Left ventricle myocardium superior (tissue), 1 donor: ENCODE results near the gene NDUFAF8. TPM values are rescaled to one million over a fixed set of nuclear protein-coding genes. Genes with fewer than 3 reads are reported as not detected.

Experiments
- ATAC-seq: fragments of 200-7000 bp; cut with Tn5 transposase; one replicate; pipeline ENCODE4 v1.9.1; 2020; ENCODE audit warnings: mild to moderate bottlenecking, moderate library complexity
- DNase-seq: peaks from one replicate; pipeline ENCODE4 v3.0.0-alpha.2; 2020
- intact Hi-C: fragments of 100-400 bp; cut with micrococcal nuclease; formaldehyde crosslinking; loops from one replicate; pipeline ENCODE4 v1.11.0; 2022
- long read RNA-seq: library from polyadenylated mRNA; unstranded; transcript quantifications from one replicate; pipeline ENCODE4 v2.0.0, GENCODE V29; 2021
- total RNA-seq: library from RNA; stranded (reverse); fragmentation: NEBNext Ultra II Directional; extraction: Animal tissue kit (Norgen Biotek cat#: 25700); gene quantifications from one replicate; pipeline ENCODE4 v1.2.1, GENCODE V29; 2021
- donor health status: DM: no; HTN: yes; CAD: no; lungs with severe emphysema.

Gene NDUFAF8, protein sequence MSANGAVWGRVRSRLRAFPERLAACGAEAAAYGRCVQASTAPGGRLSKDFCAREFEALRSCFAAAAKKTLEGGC
- total RNA-seq = 53.7 TPM
- long read RNA-seq, transcript NDUFAF8-201 (3 exons, 615 nt) = major isoform, 25 of 33 reads
- long read RNA-seq, partial matches to known transcripts = 1 of 33 reads
- long read RNA-seq, other reads (novel, unspliced or antisense) = 3 of 33 reads

DNA sequence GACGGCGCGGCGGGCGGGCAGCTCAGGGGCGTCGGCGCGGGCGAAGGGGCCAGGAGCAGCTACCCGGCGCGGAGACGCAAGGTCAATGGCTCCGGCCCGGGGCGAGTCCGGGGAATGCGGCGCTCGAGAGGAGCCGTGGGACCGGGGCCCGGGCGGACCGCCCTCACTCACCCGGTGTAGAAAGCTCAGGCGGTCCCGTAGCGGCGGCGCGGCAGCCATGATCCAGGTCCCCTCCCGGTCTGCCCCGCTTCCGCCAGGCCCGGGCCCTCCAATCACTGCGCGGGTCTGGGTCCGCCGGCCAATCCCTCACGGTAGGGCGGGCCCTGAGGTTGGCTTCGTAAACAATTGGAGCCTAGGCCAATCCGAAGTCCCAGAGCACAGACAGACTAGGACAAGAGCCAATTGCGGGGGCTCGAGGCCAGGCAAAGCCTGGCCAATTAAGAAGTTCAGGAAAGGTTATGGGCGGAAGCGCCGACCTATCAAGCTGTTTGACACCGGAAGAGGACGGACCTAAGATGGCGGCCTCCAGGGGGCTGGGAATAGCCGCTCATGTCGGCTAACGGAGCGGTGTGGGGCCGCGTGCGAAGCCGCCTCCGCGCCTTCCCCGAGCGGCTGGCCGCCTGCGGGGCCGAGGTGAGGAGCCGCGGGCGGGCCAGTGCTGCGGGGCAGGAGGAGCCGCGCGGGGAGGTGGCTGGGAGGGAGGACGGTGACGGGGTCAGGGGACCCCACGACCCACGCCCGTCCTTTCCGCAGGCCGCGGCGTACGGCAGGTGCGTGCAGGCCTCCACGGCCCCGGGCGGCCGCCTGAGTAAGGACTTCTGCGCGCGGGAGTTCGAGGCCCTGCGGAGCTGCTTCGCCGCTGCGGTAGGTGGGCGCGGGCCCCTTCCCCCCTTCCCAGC lies at the start of gene NDUFAF8, which contains the start of gene TEPSIN:
TSS of gene NDUFAF8 (plus strand) at position 504 of the 899 bp plus-strand sequence. CDS start at position 550, 46 bp downstream.
TSS of gene TEPSIN (minus strand) at position 241 of the 899 bp plus-strand sequence. CDS start at position 219, 22 bp downstream.
- intact Hi-C loops = no loop called here
- ATAC-seq (peak; percentile 97), DNase-seq (peak; percentile 97)

- DNase-seq = no peak
- ATAC-seq = no peak
- intact Hi-C loops = no loop called here
These were observed 49.2 kb upstream of the NDUFAF8 start for GRCh38 chr17:81189670-81190530.

GRCh38 chr17:81190591-81190990 lies 48.5 kb upstream of the NDUFAF8 start:
- DNase-seq = no peak
- intact Hi-C loops = no loop called here
- no peak for ATAC-seq

GRCh38 chr17:81191116-81191515 lies 48.0 kb upstream of the NDUFAF8 start:
- ATAC-seq = no peak
- no peak for DNase-seq
- intact Hi-C loops = no loop called here

GRCh38 chr17:81191646-81192045 lies 47.5 kb upstream of the NDUFAF8 start:
- ATAC-seq = no peak
- intact Hi-C loops = no loop called here
- no peak for DNase-seq

GRCh38 chr17:81192386-81193050 lies 46.6 kb upstream of the NDUFAF8 start:
- ATAC-seq (no peak), DNase-seq (no peak)
- intact Hi-C loops = no loop called here

- no peak for ATAC-seq
- no peak for DNase-seq
- intact Hi-C loops = no loop called here
These were observed 46.1 kb upstream of the NDUFAF8 start for GRCh38 chr17:81193051-81193410.

GRCh38 chr17:81193470-81194224 lies 45.5 kb upstream of the NDUFAF8 start:
- DNase-seq = no peak
- intact Hi-C loops = no loop called here
- no peak for ATAC-seq

DNA sequence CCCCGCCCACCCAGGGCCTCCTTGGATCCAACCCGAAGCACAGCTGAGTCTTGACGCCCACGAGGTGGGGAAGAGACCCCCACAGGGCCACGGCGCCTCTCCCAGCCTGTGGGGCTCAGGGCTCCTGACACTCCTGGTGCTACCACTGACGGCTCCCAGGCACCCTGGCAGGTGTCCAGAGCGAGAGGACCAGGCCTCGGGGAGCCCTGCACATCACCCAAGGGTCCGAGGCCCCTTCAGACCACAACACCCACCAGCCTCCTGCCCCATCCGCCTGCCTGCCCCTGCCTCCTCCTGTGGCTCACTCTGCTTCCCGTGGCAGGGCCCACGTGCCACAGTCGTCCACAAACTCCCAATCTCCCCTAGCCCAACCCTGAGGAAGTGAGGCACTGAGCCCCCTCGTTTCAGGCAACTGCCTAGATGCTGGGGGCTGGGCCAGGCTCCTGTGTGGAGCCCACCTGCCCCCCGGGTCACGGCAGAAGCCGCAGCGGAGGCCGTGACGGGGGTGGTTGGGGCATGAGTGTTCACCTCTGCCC lies 44.8 kb upstream of the NDUFAF8 start:
- no peak for ATAC-seq
- intact Hi-C loops = no loop called here
- DNase-seq = no peak

DNA sequence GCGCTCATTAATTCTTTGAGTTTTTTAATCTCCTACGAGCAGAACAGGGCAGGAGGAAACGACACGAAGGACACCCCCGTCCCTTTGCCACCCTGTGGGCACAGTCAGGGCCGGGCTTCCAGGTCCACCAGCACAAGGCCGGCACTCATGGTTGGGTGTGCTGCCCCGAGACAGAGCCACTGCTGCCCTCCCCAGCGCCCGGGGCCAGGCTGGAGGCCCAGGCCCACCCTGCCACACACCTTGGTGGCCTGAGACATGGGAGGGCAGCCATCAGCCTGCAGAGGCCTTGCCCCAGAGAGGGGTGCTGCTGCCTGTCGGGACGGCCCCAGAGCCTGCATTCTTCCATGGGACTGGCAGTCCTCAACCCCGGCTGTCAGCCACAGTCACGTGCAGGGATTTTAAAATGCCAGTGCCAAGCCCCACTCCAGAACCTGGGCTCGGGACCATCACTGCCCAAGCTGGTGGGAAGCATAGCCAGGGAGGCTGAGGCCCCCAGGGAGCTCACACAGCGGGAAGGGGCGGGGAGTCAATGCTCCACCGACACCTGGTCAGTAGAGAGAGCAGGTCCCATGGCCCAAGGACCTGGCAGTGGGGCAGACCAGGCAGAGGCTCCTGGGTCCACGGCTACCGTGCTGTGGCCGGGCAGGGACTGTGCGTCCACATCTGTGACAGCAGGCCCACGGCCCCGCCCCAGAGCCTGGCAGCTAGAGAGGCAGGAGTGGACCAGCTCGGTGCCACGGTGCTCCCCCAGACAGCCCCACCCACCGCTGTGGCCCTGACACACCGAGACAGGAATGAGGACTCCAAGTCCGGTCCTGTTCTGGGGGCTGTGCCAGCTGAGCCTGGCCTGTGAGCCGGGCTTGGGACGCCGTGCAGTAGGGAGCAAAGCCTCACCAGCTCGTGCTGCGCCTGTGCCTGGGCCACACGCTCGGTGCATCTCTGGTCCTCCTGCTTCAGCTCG lies 43.9 kb upstream of the NDUFAF8 start:
- peak; percentile 92 for ATAC-seq
- intact Hi-C loops = no loop called here

DNA sequence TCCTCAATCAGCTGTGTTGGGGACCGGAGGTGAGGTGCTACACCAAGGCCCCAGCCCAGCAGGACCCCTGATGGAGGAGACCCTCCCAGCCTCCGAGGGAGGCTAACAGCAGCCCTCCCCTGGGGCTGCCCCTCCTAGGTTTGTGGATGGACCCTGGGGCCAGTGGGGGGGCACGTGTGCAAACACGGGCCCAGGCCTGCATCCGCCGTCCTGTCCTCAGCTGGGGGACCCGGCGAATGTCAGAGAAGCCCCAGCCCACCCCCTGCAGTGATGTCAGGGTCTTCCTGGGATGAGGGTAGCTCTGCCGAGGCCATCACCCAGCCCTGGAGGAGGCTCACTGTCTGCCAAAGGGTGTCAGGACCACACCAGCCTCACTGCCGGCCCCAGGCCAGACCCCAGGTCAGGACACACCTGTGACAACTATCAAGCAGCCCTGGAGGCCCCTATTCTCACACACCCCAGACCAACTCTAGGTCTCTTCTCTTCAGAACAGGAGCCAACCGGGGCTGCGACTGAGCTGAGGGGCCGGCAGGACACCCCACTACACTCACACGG lies 43.1 kb upstream of the NDUFAF8 start:
- ATAC-seq (no peak), DNase-seq (no peak)
- intact Hi-C loops = no loop called here

More for the DNA sequence above, 43.9 kb upstream of the NDUFAF8 start:
- DNase-seq = peak; percentile 88

DNA sequence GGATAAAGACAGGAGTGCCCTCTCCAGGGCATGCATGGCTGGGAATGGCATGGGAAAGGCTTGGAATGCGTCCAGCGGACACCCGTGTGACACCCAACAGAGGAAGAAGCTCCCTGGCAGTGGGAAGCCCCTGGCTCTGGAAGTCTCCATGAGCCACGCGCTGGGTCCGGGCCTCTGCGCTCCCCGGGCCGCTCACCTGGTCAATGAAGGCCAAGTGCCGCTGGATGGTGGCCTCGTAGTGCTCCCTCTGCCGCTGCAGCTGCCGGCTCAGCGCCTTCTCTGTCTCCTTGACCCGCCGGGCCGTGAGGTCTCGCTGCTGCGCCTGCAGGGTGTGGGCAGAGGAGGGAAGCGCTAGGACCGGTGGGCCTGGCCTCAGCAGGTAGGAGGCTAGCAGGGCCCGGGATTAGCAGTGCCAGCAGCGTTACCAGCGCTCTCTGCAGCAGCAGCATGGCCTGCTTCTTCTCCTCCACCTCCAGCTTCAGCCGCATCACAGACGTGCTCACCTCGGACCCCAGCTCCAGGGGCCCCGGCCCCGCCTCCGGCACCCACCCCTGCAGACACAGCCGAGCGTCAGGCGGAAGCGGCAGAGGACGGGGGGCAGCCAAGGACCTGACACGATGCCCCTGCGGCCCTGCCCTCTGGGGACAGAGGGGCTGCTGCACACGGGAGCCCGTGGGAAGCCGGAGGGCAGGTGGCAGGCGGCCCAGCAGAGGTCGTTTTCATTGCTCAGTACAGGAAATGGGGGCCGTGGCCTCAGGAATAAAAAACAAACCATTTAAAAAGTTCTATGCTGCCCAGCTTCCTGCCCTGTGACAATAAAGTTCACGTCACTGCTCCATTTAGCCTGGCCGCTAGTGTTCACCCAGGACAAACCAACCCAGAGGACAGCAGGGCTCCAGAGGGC lies 42.4 kb upstream of the NDUFAF8 start:
- intact Hi-C loops = no loop called here
- no peak for ATAC-seq
- DNase-seq = no peak

GRCh38 chr17:81197409-81197795 lies 41.7 kb upstream of the NDUFAF8 start:
- intact Hi-C loops = no loop called here
- no peak for DNase-seq
- ATAC-seq = no peak

DNA sequence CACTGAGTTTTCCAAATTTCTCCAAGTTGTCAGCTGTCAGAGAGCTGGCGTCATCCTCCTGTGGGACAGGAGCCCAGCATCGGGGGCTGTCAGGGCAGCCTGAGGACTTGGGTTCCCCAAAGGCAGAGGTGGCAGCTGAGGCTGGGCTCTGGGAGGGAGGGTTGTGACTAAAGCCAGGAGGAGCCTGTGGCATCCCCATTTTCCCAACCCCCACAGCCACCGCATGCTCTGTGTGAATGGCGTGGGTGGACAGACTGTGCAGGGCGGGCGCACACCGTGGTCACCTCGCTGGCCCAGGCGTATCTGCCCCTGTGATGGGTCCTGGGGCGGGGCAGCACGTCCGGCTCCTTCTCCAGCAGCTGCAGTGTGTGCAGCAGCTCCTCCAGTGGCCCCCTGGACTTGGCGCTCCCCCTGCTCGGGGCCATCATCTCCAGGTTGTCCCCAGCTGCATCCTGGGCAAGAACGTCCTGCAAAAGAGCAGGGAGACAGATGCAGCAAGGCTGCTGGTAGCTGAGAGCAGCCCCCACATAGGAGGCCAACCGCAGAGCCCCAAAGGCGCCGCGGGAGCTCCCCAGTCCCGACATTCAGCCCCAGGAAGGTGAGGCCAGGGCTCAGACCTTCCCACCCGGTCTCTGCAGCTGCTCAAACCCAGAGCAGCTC lies 41.2 kb upstream of the NDUFAF8 start:
- no peak for DNase-seq
- intact Hi-C loops = no loop called here
- no peak for ATAC-seq

DNA sequence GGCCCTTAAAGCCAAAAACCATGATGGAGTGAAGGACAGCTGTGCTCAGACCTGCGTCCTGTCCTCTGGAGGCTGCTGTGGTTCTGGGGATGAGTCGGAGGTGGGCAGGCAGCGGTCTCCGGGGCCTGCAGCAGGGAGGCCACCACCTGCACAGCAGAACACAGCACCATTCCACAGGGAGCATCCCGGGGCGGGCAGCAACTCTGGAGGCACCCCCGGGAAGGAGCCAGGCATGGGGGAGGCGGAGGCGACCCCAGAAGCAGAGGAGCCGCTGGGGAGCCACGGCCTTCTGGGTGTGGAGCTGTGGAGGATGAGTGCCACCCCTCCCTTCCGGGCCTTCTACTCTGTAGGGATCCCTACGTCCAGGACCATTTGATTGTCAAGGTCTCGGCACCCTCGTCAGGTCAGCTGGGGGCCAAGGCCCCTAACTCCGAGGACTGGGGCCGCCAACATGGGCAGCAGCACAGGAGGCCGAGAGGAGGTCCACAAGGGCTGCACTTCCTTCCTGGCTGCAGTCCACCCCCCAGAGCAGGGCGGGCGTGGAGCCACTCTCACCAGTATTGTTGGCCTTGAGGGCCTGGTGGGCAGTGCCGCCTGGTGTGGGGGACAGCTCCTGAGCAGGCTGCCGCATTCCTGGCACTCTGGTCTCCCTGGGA lies 40.2 kb upstream of the NDUFAF8 start:
- intact Hi-C loops = no loop called here
- ATAC-seq = no peak

More for the DNA sequence above, 40.2 kb upstream of the NDUFAF8 start:
- no peak for DNase-seq
